ENCODE data around the gene MYOM3.

- no peak for TF ChIP-seq POLR2AphosphoS5 (IDR thresholded peaks at IDR 0.05; ENCODE audit: low read depth, low read length)
- no peak for TF ChIP-seq SPI1 (IDR thresholded peaks at IDR 0.05; ENCODE audit: low read depth, low read length)
- no peak for TF ChIP-seq TAF1 (IDR thresholded peaks at IDR 0.05; ENCODE audit: low read depth, low read length)
- no peak for TF ChIP-seq POLR2A (IDR thresholded peaks at IDR 0.05; ENCODE audit: low read depth, low read length)
- no peak for TF ChIP-seq PAX5 (IDR thresholded peaks at IDR 0.05; ENCODE audit: insufficient read depth, low read length, severe bottlenecking)
- TF ChIP-seq POU2F2 (IDR thresholded peaks at IDR 0.05; ENCODE audit: low read depth, low read length): no peak
Observed at GRCh38 chr1:24081190-24081589, 30.7 kb downstream of the MYOM3 start.

All from GM12891 (cell line).